SH-SY5Y (cell line): ENCODE measurements around the gene DCLK1.

Experiments
- GATA2 ChIP-seq: IDR thresholded peaks from 2 replicates; pipeline ENCODE4 v1.6.1; 2011; ENCODE audit warnings: mild to moderate bottlenecking, low read depth, low read length
- GATA3 ChIP-seq: IDR thresholded peaks from 2 replicates; pipeline ENCODE4 v1.6.1; 2011; ENCODE audit warnings: low read depth, mild to moderate bottlenecking, low read length, moderate library complexity

DNA sequence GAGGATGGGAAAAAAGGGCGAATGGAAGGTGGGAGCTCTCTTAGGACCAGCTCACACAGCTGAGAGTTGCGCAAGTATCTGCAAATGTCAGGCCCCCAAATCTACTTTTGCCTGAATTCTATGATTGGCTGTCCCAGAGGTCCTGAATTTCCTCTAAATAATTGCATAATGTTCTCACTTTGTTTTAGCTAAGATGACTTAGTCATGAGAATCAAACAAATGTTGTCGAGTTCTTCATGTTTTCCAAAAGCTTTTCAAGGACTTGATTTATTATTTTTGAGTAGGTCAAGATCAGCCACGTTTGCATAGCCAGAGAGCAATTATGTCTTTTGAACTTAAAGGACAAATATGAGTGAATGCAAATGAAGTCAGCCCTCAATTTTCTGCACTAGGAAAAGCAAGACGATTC lies 408.1 kb downstream of the DCLK1 start:
- TF ChIP-seq GATA3 (no peak), GATA2 (no peak)
